ENCODE data around the gene BPGM. TPM values are rescaled to one million over a fixed set of nuclear protein-coding genes. Genes with fewer than 3 reads are reported as not detected.

The BPGM gene
- total RNA-seq, 1 donor from 2014 or later = 49.7 TPM

GRCh38 chr7:134708692-134709091, 62.0 kb downstream of the BPGM start:
- H3K4me3 Mint-ChIP-seq = no peak overlapping the region
- Histone ChIP-seq H3K36me3 (no peaks in the 10 kb centered on the region), H3K9me3 (ENCODE audit: low read depth) (no peaks in the 10 kb centered on the region), H3K79me2 (ENCODE audit: low read depth) (no peaks in the 10 kb centered on the region), H3K27me3 (no peaks in the 10 kb centered on the region), H3K9ac (no peak overlapping the region), H3K4me3 (no peak overlapping the region), H3K4me1 (peaks cover 4% of the 10 kb centered on the region), H3K27ac (no peak overlapping the region), H2AFZ (replicated peaks) (no peak overlapping the region), H4K20me1 (ENCODE audit: low read depth) (no peaks in the 10 kb centered on the region), H3K4me2 (no peak overlapping the region), H3F3A (ENCODE audit: low read depth) (no peaks in the 10 kb centered on the region)
- DNase-seq (ENCODE audit: low spot score) = no peak
- TF ChIP-seq CTCF (IDR thresholded peaks at IDR 0.05) (no peak), EZH2phosphoT487 (IDR thresholded peaks at IDR 0.05) (no peak), EZH2 (IDR thresholded peaks at IDR 0.05) (no peak)
- H3K27me3 Mint-ChIP-seq (ENCODE audit: insufficient read depth, low read depth) = no peaks in the 10 kb centered on the region
- H3K36me3 Mint-ChIP-seq = no peaks in the 10 kb centered on the region
- H3K27ac Mint-ChIP-seq = no peak overlapping the region
- H3K4me1 Mint-ChIP-seq = peaks cover 14% of the 10 kb centered on the region
- no peaks in the 10 kb centered on the region for H3K9me3 Mint-ChIP-seq

DNA sequence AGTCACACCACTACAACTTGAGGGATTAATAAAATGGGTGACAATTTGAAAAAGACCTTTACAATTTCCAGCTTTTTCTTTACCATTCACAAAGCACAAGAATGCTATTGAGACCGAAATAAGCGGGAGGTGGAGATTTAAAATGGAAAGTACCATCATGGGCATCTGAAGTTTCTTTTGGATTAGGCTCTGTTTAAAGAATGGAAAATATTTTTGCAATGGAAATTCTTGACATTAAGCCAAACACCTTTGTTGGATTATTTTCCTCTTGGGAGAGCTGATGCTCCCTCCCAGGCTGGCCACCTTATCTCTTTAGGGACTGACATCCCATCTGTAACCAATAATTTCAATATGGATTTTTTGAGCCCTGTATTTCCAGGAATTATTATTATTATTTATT, 62.5 kb downstream of the BPGM start:
- Mint-ChIP-seq H3K9me3 (no peaks in the 10 kb centered on the region), H3K36me3 (no peaks in the 10 kb centered on the region), H3K27me3 (ENCODE audit: insufficient read depth, low read depth) (peaks cover 3% of the 10 kb centered on the region), H3K4me1 (peaks cover 9% of the 10 kb centered on the region), H3K27ac (no peak overlapping the region), H3K4me3 (no peak overlapping the region)
- Histone ChIP-seq H3K4me1 (no peaks in the 10 kb centered on the region), H4K20me1 (ENCODE audit: low read depth) (no peaks in the 10 kb centered on the region), H3K4me3 (no peak overlapping the region), H3K4me2 (no peak overlapping the region), H3K36me3 (no peaks in the 10 kb centered on the region), H3K79me2 (ENCODE audit: low read depth) (no peaks in the 10 kb centered on the region), H2AFZ (replicated peaks) (no peak overlapping the region), H3F3A (ENCODE audit: low read depth) (no peaks in the 10 kb centered on the region), H3K9ac (no peak overlapping the region), H3K9me3 (ENCODE audit: low read depth) (no peaks in the 10 kb centered on the region), H3K27ac (no peak overlapping the region), H3K27me3 (no peaks in the 10 kb centered on the region)
- DNase-seq (ENCODE audit: low spot score) = no peak
- TF ChIP-seq EZH2 (IDR thresholded peaks at IDR 0.05) (no peak), CTCF (IDR thresholded peaks at IDR 0.05) (no peak)

DNA sequence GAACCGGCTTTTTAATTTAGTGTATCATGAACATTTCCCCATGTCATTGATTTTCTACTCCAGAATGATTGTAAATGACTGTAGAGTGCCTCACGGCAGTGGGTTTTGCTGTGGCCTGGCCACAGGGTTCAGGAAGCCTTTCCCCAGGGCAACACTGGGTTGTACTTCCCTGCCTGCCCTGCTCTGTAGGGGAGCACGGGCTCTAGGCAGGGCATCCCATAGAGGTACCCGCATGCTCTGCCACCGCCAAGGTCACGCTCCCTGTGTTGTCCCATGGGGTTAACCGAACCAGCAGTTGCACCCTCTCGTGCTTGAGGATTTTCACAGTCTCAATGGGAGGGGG, 63.8 kb downstream of the BPGM start:
- H3K9ac ChIP-seq = no peak overlapping the region
- Mint-ChIP-seq H3K36me3 (no peaks in the 10 kb centered on the region), H3K27ac (no peak overlapping the region), H3K27me3 (ENCODE audit: insufficient read depth, low read depth) (peaks cover 3% of the 10 kb centered on the region), H3K9me3 (no peaks in the 10 kb centered on the region), H3K4me1 (peaks cover under 1% of the 10 kb centered on the region), H3K4me3 (no peak overlapping the region)
- H3K9me3 ChIP-seq (ENCODE audit: low read depth) = no peaks in the 10 kb centered on the region
- H3K79me2 ChIP-seq (ENCODE audit: low read depth) = no peaks in the 10 kb centered on the region
- H3K4me3 ChIP-seq = no peak overlapping the region
- no peak for DNase-seq (ENCODE audit: low spot score)
- H3F3A ChIP-seq (ENCODE audit: low read depth) = no peaks in the 10 kb centered on the region
- H3K36me3 ChIP-seq = no peaks in the 10 kb centered on the region
- H2AFZ ChIP-seq (replicated peaks) = no peak overlapping the region
- H3K27ac ChIP-seq = no peak overlapping the region
- TF ChIP-seq CTCF (IDR thresholded peaks at IDR 0.05) (no peak), EZH2 (IDR thresholded peaks at IDR 0.05) (no peak), EZH2phosphoT487 (IDR thresholded peaks at IDR 0.05) (no peak)
- H3K27me3 ChIP-seq = no peaks in the 10 kb centered on the region
- H3K4me1 ChIP-seq = no peaks in the 10 kb centered on the region
- no peaks in the 10 kb centered on the region for H4K20me1 ChIP-seq (ENCODE audit: low read depth)
- no peak overlapping the region for H3K4me2 ChIP-seq
